ENCODE data around the gene GPC6.

DNA sequence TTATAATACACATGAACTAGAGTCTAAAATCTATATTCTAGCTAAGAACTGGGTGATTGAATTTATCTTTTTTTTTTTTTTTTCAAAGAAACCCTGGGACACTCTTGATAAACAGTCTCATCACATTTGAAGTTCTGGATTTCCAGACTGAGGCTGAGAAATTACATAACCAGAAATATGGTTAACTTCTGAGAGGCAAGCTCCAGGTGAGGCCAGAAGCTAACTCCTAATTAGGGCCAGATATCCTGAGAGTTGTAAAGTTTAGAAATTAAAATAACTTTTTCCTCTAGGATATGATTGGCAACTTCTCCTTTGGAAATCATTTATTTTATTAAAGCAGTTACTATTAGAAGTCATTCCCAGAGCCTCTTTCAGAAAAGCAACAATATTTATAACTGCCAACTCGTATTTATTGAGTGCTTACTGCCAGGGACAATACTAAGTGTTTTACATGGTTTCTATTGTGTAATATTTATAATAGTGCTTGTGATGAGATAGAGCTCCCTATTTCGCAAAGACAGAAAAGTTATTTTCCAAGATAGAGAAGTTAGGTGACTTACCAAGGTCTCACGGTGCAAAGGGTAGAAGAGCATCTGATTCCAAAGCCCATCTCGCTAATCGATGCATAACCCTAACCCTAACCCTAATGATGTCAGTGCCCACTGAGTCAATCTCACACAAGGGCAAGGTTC, 1065.2 kb downstream of the GPC6 start:
- TF ChIP-seq, protein P1, sequence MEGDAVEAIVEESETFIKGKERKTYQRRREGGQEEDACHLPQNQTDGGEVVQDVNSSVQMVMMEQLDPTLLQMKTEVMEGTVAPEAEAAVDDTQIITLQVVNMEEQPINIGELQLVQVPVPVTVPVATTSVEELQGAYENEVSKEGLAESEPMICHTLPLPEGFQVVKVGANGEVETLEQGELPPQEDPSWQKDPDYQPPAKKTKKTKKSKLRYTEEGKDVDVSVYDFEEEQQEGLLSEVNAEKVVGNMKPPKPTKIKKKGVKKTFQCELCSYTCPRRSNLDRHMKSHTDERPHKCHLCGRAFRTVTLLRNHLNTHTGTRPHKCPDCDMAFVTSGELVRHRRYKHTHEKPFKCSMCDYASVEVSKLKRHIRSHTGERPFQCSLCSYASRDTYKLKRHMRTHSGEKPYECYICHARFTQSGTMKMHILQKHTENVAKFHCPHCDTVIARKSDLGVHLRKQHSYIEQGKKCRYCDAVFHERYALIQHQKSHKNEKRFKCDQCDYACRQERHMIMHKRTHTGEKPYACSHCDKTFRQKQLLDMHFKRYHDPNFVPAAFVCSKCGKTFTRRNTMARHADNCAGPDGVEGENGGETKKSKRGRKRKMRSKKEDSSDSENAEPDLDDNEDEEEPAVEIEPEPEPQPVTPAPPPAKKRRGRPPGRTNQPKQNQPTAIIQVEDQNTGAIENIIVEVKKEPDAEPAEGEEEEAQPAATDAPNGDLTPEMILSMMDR (IDR thresholded peaks at IDR 0.05), result no peak
- TF ChIP-seq EZH2 (IDR thresholded peaks at IDR 0.05) (no peak), EZH2phosphoT487 (IDR thresholded peaks at IDR 0.05) (no peak)

Data from neural progenitor cell (in vitro differentiated cells).